GM12892 (cell line): ENCODE measurements around the gene WDR4.

Source experiments
- DNase-seq: peaks from one replicate; pipeline ENCODE4 v3.0.0; 2011; ENCODE audit not compliant: insufficient read length
- FAIRE-seq: peaks from 2 replicates; lab custom pipeline; 2011; peaks lifted over from hg19 to GRCh38; lab: Jason Lieb, UNC
- POLR2A ChIP-seq: IDR thresholded peaks from 2 replicates; pipeline ENCODE4 v1.6.1; 2011; ENCODE audit warnings: low read depth, low read length, control low read depth
- POLR2AphosphoS5 ChIP-seq: IDR thresholded peaks from 2 replicates; pipeline ENCODE4 v1.6.1; 2011; ENCODE audit warnings: low read depth, low read length, control low read depth
- TAF1 ChIP-seq: IDR thresholded peaks from 2 replicates; pipeline ENCODE4 v1.6.1; 2011; ENCODE audit warnings: low read depth, mild to moderate bottlenecking, control low read depth, low read length, borderline replicate concordance

The WDR4 gene

GRCh38 chr21:42858957-42859890 lies 20.1 kb downstream of the WDR4 start:
- TF ChIP-seq POLR2A (no peak), TAF1 (no peak), POLR2AphosphoS5 (no peak)
- DNase-seq (no peak), FAIRE-seq (no peak)

- DNase-seq (no peak), FAIRE-seq (no peak)
These were observed 21.0 kb downstream of the WDR4 start for GRCh38 chr21:42858185-42858847.

GRCh38 chr21:42857216-42857615 lies 22.1 kb downstream of the WDR4 start:
- TF ChIP-seq POLR2AphosphoS5 (no peak), TAF1 (no peak), POLR2A (no peak)
- FAIRE-seq, result no peak
- DNase-seq, result no peak

More at GRCh38 chr21:42858185-42858847, 21.0 kb downstream of the WDR4 start:
- no peak for TF ChIP-seq POLR2AphosphoS5
- no peak for TF ChIP-seq TAF1
- no peak for TF ChIP-seq POLR2A

GRCh38 chr21:42855937-42856335 lies 23.4 kb downstream of the WDR4 start:
- FAIRE-seq, result no peak

GRCh38 chr21:42855171-42855936 lies 24.0 kb downstream of the WDR4 start:
- TF ChIP-seq TAF1 (no peak), POLR2A (no peak), POLR2AphosphoS5 (no peak)
- FAIRE-seq (no peak), DNase-seq (no peak)

More at GRCh38 chr21:42855937-42856335, 23.4 kb downstream of the WDR4 start:
- TF ChIP-seq POLR2A (no peak), POLR2AphosphoS5 (no peak), TAF1 (no peak)
- no peak for DNase-seq

- TF ChIP-seq POLR2AphosphoS5, result no peak
- no peak for TF ChIP-seq POLR2A
- no peak for TF ChIP-seq TAF1
- DNase-seq (no peak), FAIRE-seq (no peak)
These were observed 24.9 kb downstream of the WDR4 start for GRCh38 chr21:42854246-42855010.

GRCh38 chr21:42853621-42854020 lies 25.7 kb downstream of the WDR4 start:
- TF ChIP-seq POLR2AphosphoS5, result no peak
- no peak for TF ChIP-seq TAF1
- no peak for TF ChIP-seq POLR2A
- FAIRE-seq, result no peak

GRCh38 chr21:42852925-42853570 lies 26.3 kb downstream of the WDR4 start:
- FAIRE-seq (no peak), DNase-seq (no peak)
- no peak for TF ChIP-seq POLR2A
- no peak for TF ChIP-seq POLR2AphosphoS5
- TF ChIP-seq TAF1, result no peak

More at GRCh38 chr21:42853621-42854020, 25.7 kb downstream of the WDR4 start:
- DNase-seq, result no peak

- no peak for FAIRE-seq
- no peak for TF ChIP-seq POLR2A
- TF ChIP-seq TAF1, result no peak
- no peak for TF ChIP-seq POLR2AphosphoS5
These were observed 27.3 kb downstream of the WDR4 start for GRCh38 chr21:42851812-42852665.

More at GRCh38 chr21:42851812-42852665, 27.3 kb downstream of the WDR4 start:
- no peak for DNase-seq
